ENCODE results near the gene MYO5C. TPM values are rescaled to one million over a fixed set of nuclear protein-coding genes. Genes with fewer than 3 reads are reported as not detected.

Gene MYO5C
- total and polyA plus RNA-seq, 2 of the 4 experiments (the other 2 are of a cell fraction): under 0.01 to 0.03 TPM

DNA sequence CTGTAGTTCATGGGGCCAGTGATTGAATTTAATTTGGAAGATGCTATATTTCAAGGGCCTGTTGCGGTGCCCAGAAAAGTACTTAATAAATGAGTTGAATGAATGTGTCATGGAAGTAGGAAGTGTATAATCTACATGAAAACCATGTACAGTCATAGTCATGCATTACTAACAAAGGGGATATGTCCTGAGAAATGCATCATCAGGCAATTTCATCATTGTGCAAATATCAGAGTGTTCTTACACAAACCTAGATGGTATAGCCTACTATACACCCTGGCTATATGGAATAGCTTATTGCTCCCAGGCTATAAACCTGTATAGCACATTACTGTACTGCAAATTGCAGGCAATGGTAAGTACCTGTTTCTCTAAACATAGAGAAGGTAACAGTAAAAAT, 10.7 kb upstream of the MYO5C start:
- no peaks in the 10 kb centered on the region for H3K79me1 ChIP-seq (ENCODE audit: low read depth in 1 of 2, low read length in 2 of 2)
- dilution Hi-C loops (cut with HindIII; ENCODE audit: low sequenced_read_pairs, unreplicated experiment): no loop called here
- POLR2A ChIA-PET (ENCODE audit: unreplicated experiment): no interaction called here
- in situ Hi-C loops (cut with MboI; ENCODE audit: low sequenced_read_pairs): no loop called here
- DNase-seq (peak; percentile 87), ATAC-seq (ENCODE audit: low read depth) (peak; percentile 67)
- H2BK5ac ChIP-seq (ENCODE audit: low read depth, low read length, poor library complexity, severe bottlenecking): no peak overlapping the region
- H2AK9ac ChIP-seq (replicated peaks; ENCODE audit: low read depth, low read length, poor library complexity): no peak overlapping the region
- no peak overlapping the region for H3K4me2 ChIP-seq (ENCODE audit: low read depth, low read length)
- no peak overlapping the region for H3K9ac ChIP-seq (ENCODE audit: low read depth, low read length)
- H4K20me1 ChIP-seq (ENCODE audit: insufficient read depth, low read length): no peaks in the 10 kb centered on the region
- H3K56ac ChIP-seq (ENCODE audit: extremely low read depth, insufficient read depth, low read length): no peak overlapping the region
- BruUV-seq (replicated peaks): no TSS peak
- H2BK15ac ChIP-seq (ENCODE audit: low read depth, low read length): no peak overlapping the region
- H3K23ac ChIP-seq (ENCODE audit: low read depth, low read length): no peak overlapping the region
- H2AK5ac ChIP-seq (ENCODE audit: low read depth, low read length): no peak overlapping the region
- no peak overlapping the region for H4K5ac ChIP-seq (ENCODE audit: low read depth, low read length)
- H3K14ac ChIP-seq (replicated peaks; ENCODE audit: low read depth, low read length): no peak overlapping the region
- H2BK20ac ChIP-seq (ENCODE audit: low read depth, low read length): no peak overlapping the region
- no peak overlapping the region for H4K8ac ChIP-seq (ENCODE audit: low read depth in 2 of 2, low read length in 2 of 2)
- no peaks in the 10 kb centered on the region for H3K27me3 ChIP-seq (ENCODE audit: control insufficient read depth, insufficient read depth, low read length)
- no peak overlapping the region for H2AFZ ChIP-seq (replicated peaks; ENCODE audit: low read length, poor library complexity)
- H3K18ac ChIP-seq (ENCODE audit: low read depth, low read length): no peak overlapping the region
- no peak overlapping the region for H3K4me3 ChIP-seq (ENCODE audit: insufficient read depth, low read depth, low read length)
- H3K4ac ChIP-seq (ENCODE audit: low read depth, low read length): no peak overlapping the region
- H3K9me1 ChIP-seq (ENCODE audit: insufficient read depth, low read length): no peaks in the 10 kb centered on the region; the same call in 1 of the 2 replicates
- H4K91ac ChIP-seq (ENCODE audit: insufficient read depth, low read depth, low read length): no peak overlapping the region
- no peak overlapping the region for H2BK120ac ChIP-seq (ENCODE audit: low read depth, low read length)
- no peaks in the 10 kb centered on the region; the same call in 1 of the 2 replicates for H3K4me1 ChIP-seq (ENCODE audit: control insufficient read depth, insufficient read depth, low read length)
- CTCF ChIA-PET: no interaction called here
- H3K27ac ChIP-seq (ENCODE audit: insufficient read depth, low read length): no peak overlapping the region
- H3K9me3 ChIP-seq (ENCODE audit: control insufficient read depth, insufficient read depth, low read length): no peaks in the 10 kb centered on the region
- H3K36me3 ChIP-seq (ENCODE audit: control insufficient read depth, insufficient read depth, low read length): peaks cover 1% of the 10 kb centered on the region; the same call in 1 of the 2 replicates
- intact Hi-C loops (cut with micrococcal nuclease): no loop called here
- no CpG with 5 or more reads among the region's 1 CpG for WGBS, 2 experiments (ENCODE audit: extremely low coverage in 2 of 2, insufficient read length in 1 of 2)
- TF ChIP-seq CEBPB (IDR thresholded peaks at IDR 0.05; ENCODE audit: low read depth, low read length) (peak; percentile 88), RAD21 (IDR thresholded peaks at IDR 0.05; ENCODE audit: low read length) (no peak), MAFK (IDR thresholded peaks at IDR 0.05; ENCODE audit: low read depth, low read length) (peak; percentile 68; the same call in 1 of the 2 replicates)
